Colon (tissue), 2 donors: ENCODE results near the gene FAF1.

Source experiments
- FAIRE-seq: peaks from 2 replicates; lab custom pipeline; 2012; peaks lifted over from hg19 to GRCh38; lab: Jason Lieb, UNC
- donor health status: control.
- donor health status: control.

FAF1 gene

DNA sequence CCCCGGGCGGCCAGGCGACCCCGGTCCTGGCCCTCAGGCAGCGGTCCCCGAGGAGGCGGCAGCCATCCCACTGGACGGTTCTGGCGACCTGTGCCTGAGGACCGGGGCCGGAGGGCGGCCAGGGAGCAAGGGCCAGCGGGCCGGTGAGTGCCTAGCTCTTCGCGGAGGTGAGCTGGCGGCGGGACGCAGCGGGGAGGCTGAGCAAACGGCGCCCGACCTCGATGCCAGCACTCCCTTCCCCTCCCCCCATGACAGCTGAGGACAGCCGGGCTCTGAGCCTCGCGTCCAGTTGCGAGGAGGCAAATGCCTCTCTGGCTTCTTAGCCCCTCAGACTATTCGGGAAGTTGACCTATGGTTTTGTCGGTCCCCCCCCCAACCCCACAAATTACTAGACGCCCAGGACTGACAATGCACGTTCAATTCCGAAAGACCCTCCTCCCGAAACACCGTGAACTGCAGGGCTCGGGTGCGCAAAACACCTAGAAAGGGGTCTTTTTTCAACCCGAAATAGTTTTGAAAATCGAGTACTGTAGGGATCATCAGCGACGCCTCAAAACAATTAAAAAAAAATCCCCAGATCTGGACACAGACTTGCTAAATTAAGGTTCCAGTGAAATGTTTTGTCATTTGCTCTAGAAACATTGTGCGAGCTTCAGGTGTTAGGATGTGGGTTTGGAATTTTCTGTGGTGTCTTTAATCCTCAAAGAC is 18.2 kb upstream of the FAF1 start:
- FAIRE-seq: no peak

DNA sequence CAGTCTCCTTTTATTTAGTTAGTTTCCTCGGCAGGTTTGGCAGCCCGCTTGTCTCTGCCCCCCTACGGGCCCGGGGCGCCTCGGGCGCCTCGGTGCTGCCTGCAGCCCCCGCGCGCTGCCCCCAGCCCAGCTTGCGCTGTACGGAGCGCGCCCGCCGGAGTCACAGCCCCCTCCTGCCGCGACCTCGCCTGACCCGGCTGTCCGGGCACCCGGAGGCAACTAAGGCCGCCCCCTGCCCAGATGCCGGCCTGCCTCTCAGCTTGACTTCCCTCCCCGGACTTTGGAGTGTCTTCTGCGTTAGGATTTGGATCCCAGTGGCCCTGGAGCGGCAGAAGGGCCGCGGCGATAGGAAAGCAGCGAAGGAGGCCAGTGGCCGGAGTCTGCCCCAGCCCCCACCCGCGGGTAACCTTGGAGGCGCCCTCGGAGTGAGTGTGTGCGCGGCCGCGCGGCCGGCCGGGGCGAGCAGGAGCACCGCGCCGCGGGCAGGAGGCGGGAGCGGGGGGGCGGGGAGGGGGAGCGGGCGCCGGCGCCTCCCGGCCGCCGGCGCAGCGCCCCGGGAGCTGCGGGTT is 17.6 kb upstream of the FAF1 start:
- FAIRE-seq: no peak

DNA sequence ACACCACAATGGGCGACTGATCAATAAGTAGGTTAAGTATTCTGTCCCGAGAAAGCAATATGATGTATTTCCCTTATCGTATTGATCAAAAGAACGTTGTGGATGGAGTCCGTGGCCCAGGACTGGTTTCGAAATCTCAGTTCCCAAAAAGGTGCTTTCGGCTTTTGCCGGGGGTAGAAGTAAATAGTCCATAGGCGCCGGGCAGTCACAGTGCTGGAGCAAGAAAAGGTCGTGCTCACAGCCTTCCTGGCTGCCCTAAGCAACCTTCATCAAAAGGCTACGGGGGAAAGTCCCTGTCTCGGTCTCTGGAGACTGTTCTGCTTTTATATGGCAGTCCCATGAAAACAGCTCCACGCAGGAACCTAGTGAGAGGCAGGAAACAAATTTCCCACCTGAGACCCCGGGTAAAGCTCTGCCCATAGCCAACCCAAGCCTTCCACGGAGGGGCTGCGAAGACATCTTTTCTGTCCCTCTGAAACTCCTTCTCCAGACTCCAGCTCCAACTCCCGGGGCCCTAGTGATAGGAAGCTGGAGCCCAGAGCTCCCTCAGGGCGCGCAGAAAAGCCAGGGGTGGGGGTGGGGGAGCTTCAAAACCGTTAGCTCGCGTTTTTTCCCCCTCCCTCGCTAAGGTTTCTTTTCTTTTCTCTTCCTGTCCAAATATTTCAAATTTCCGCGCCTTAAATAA is 17.0 kb upstream of the FAF1 start:
- FAIRE-seq: no peak

DNA sequence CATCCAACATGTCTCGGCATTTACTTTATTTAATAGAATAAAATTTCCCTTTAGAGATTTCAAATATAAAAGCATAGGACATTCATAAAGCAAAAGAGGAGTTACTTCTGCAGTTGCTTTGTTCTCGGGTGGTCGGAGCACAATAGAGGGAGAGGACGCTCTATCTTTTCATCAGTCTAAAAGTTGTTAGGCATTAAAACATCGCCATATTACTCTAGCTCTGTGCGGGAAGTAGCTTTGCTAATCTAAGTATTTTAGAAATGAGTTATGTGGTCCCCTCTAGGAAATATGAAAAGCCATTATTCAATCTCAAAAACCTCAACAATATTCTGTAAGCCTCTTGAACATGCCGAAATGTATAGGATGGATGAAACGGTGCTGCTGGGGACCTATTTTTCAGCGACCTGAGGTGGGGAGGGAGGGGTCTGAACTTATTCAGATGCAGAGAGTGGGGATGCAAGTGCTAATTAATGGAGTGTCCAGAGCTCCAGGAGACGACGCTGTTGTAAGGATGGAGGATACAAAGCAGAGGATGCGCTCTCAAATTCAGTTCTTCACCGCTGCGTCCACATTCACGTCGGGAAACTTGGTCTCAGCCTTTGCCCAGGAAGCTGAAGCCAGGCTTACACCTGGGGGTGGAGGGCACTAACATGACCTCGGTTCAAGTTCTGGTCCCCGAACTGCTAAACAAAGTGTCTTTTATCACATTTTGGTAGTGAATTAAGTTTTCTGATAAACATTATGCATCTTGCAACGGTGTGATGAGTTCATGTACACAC is 16.2 kb upstream of the FAF1 start:
- FAIRE-seq: no peak

DNA sequence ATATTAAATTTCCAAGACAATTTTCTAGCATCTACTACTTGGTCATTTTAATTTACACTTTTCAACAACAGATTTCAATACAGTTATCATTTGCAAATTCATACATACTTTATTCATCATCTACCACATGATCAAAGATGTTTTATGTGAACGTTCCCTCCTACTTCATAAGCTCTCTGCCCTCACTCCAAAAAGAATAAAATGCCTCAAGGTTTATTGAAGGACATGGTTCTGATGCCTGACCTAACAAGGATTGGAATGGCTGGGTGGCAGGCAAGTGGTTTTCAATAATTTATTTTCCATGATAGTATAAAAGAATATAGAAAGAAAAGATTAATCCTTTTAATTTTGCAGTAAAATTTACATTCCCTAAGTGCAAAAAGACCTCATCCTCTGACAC is 15.4 kb upstream of the FAF1 start:
- no peak for FAIRE-seq

DNA sequence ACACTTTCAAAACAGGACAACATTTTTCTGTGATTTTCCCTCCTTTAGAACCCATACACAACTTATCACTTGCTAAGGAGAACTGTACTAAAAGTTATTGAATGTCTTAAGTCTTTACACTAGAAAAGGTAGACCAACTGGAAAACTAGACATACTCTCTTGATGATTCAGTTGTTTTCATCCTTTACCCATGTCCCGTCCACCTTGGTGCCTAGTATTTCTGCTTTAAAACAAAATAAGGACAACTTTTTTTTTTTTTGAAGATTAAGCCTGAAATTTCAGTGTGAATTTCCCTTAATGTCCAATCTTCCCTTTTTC is 14.5 kb upstream of the FAF1 start:
- no peak for FAIRE-seq

DNA sequence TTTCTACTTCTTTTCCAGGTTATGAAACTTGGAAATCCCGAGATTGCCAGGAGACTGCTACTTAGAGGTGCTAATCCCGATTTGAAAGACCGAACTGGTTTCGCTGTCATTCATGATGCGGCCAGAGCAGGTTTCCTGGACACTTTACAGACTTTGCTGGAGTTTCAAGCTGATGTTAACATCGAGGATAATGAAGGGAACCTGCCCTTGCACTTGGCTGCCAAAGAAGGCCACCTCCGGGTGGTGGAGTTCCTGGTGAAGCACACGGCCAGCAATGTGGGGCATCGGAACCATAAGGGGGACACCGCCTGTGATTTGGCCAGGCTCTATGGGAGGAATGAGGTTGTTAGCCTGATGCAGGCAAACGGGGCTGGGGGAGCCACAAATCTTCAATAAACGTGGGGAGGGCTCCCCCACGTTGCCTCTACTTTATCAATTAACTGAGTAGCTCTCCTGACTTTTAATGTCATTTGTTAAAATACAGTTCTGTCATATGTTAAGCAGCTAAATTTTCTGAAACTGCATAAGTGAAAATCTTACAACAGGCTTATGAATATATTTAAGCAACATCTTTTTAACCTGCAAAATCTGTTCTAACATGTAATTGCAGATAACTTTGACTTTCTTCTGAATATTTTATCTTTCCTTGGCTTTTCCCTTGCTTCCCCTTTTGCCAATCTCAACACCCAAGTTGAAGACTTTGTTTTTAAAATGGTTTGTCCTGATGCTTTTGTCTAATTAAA is 14.0 kb upstream of the FAF1 start:
- no peak for FAIRE-seq

DNA sequence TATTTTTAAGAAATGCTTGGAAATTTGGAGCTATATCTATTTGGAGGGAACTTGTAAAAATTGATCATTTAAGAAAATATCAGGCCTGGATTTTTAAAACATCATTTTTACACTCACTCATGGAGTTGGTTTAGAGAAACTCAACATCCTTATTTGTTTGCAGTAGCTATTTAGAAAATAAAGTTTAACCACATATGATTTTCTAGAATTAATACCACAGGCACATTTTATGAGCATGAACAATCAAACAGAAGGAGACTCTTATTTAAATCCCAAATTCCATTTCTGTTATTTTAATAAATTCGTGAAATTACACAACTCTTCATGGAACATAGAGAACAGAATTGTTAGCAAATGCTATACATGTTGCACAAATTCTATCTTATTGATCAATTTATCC is 13.2 kb upstream of the FAF1 start:
- no peak for FAIRE-seq

DNA sequence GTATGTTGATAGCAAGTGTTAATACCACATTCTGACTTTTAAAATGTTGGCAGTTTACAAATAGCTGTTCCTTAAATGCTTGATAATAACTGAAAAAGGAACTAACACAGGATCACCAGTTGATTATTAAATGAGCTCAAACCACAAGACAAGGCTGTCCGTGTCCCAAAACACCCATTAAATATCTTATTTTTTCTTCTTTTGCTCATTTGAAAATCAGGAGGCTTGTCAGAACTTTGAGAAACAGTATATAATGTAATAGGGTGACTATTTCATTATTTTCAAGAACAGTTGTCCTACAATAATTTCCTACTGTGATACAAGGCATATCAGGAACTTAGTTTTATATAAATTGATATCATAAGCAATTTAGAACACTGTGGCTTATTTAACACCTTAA is 12.7 kb upstream of the FAF1 start:
- FAIRE-seq: no peak

DNA sequence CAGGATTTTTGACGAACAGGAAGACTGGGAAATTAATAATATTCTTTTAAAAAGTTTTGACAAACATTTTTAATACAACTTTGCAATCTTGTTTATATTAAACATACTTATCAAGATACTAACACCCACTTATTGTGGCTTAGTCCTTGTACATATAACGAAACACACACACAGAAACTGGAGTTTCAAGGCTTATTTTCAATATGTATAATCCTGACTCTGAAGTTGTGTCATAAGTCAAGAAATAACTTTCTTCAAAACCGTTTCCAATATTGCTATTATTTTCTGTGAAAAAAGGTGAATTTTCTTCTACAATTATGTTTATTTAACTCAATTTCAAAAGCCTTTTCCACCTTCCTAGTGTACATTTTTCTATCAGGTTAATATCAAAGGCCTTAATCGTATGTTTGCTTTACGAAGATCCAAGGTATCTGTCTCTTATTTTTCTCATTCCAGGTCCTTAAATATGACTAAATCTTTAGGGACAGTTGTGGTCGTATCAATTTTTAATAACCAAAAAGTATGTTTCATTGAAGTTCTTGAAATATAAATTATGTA is 11.8 kb upstream of the FAF1 start:
- FAIRE-seq: no peak

DNA sequence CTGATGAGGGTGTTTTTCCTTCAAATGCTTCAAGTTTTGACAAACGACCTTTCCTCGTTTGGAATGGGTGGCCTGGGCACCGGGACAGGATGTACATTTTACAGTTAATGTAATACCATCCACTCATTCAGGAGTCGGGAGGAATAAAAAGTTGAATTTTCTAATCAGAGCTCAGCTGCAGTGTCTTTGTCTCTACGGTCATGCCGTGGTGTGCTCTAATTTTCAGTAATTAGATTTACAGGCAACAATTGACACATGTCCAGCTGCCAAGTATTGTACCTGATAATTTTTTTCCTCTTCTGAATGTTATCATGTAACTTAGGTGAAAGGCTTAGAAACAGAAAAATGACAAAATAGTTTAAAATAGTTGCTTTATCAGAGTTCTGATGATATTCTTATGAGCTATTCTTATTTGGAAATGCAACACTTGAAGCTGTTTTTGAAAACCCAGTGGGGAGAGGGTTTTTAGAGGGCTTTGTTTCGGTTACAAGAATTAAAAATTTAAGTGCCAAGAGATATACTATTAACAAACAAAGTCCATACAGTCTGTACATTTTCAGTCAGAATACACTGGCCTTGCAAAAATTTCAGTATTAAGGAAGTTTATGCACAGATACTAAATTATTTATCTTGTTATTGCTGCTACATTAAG is 11.0 kb upstream of the FAF1 start:
- FAIRE-seq: no peak

DNA sequence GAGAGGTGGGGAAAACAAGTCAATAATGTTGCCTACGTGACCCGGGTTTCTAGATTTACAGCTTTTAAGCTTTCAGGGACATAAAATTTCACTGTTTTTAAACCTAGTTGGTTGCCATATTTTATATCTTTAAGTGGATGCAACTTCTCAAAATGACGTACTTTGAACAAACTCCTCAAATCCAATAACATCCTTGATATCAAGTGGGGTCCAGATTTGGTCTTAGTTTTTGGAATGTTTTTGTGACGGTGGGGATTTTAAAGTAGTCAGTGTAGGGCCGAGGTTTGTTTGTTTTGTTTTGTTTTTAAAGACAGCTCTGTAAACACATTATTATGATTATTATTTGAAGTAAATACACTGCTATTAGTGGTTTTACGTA is 10.4 kb upstream of the FAF1 start:
- FAIRE-seq: no peak

DNA sequence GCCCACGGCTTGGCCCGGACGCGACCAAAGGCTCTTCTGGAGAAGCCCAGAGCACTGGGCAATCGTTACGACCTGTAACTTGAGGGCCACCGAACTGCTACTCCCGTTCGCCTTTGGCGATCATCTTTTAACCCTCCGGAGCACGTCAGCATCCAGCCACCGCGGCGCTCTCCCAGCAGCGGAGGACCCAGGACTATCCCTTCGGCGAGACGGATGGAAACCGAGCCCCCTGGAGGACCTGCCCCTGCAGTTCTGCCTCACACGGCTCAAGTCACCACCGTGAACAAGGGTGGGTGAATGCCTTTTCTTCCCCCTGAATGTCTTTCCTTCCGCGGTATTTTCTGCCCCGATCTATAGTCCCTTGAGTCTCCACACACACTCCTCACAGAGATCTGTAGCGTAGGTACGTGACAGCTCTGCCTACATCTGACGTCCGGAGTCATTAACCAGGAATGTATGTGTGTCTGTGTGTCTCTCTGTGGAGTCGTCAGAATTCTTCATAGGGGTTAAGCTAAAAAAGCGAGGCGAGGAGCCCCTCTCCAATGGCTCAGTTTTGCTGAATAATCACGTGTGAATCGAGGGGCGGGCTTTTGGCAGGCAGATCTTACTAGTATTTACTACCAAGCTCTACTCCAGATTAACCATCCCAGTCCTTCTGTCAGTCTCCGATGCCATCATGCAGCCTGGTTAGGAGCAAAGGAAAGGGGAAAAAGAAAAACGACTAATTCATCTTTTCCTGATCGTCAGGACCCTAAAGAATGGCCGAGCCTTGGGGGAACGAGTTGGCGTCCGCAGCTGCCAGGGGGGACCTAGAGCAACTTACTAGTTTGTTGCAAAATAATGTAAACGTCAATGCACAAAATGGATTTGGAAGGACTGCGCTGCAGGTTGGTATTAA is 9.8 kb upstream of the FAF1 start, which contains the start of gene CDKN2C:
TSS of gene CDKN2C (plus strand) at position 635 of the 898 bp plus-strand sequence. CDS start at position 759, 124 bp downstream.
- FAIRE-seq: no peak

DNA sequence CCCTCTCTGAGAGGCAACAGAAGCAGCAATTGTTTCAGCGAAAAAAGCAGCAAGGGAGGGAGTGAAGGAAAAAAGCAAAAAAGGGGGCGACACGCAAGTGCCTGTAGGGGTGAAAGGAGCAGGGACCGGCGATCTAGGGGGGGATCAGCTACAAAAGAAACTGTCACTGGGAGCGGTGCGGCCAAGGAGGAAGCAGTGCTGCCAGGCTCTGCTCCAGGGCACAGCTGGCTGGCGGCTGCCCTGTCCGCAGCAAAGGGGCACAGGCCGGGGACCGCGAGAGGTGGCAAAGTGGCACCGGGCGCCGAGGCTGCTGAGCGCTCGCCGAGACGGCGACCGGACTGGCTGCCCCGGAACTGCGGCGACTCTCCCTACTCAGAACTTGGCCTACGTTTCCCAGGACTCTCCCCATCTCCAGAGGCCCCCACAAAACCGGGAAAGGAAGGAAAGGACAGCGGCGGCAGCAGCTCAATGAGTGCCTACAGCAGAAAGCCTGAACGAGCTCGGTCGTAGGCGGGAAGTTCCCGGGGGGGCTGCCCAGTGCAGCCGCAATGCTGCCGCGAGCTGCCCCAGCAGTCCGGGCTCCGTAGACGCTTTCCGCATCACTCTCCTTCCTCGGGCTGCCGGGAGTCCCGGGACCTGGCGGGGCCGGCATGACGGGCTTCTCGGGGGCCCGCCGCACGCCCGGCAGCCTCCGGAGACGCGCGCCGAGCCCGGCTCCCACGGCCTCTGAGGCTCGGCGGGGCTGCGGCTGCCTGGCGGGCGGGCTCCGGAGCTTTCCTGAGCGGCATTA is 8.9 kb upstream of the FAF1 start:
- FAIRE-seq: no peak

DNA sequence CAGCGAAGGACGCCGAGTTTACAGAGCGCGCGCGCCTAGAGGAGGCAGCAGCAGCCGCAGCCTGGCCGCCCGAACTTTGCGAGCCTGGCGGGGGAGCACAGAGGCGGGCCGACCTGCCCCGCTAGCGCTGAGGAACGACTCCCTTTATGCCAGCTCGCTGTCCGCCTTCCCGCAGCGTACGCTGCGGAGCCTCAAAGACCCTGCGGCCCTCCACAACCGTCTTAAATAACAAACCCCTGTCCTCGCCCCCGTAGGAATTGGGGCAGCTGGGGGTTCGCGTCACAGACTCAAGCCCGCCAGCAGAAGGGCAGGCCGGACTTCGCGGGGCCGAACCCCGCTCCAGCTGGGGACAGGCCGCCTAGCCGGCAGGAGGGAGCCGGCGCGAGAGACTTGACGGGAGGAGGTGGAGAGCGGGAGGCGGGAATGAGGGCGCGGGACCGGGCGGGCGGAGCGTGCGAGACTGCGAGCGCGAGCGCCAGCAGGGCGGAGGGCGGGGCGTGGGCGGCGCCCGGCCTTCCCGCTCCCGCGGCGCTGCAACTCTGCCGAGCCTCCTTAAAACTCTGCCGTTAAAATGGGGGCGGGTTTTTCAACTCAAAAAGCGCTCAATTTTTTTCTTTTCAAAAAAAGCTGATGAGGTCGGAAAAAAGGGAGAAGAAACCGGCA is 8.2 kb upstream of the FAF1 start:
- FAIRE-seq: no peak

DNA sequence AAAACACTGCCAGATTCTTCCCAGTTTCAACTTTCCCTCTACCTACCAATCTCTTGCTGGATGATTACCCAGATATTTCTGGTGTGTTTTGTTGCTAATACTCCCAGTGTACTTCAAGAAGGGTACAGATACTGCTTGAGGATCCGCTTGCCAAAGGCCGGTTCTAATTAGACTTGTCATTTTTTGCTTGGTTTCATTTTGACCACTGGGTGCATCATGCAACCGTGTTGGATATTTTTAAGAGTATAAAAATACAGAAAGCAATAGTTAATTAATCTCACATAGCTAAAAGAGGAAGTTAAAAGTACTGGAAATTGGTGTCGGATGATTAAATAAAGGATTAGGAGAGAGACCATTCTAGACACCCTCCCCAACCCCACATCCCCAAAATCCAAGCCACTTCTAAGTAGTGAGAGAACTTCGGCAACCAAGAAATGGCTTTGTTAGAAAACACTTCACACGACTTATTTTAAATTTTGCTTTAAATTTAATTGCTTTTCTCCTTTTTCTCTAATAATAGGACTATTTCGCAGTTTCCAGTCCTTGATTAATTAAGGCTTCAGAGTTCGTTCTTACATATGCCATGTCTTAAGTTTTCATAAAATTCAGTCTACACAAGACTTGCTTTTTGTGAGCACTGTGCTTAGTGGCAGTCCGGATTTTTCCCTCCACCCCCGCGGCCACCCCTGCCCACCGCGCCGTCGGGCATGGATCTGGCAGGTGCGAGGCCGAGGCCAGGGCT is 7.5 kb upstream of the FAF1 start:
- FAIRE-seq: no peak

DNA sequence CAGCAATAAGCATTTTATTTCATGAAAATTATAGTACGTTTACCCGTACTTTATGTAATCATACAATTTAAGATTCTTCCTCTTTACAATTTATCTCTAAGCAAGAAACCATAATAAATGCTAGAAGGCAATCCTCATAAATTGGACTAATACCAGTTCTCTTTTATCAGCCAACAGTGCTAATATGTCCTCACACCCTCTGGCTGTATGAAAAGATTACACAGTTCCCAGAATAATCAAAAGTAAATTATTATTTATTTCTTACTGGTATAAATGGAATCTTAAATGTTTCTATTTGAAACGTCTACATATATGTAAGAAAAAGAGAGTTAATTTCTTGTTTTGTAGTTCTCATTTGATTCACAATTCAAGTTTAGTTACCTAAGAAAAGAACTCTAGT is 6.9 kb upstream of the FAF1 start:
- no peak for FAIRE-seq

DNA sequence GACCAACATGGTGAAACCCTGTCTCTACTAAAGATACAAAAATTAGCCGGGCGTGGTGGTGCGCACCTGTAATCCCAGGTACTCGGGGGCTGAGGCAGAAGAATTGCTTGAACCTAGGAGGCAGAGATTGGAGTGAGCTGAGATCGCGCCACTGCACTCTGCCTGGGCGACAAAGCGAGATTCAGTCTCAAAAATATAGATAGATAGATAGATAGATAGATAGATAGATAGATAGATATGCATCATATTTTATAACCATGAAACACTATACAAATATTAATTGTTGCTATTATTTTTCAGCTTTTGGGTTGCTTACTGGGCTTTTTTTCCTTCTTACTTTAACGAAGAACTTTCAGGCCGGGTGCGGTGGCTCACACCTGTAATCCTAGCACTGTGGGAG is 4.8 kb upstream of the FAF1 start:
- FAIRE-seq: no peak
